ENCODE data around the gene CDH4.
"Not testable (repeated sequence)": the region's sequence is repeated elsewhere in the genome, so short reads cannot be mapped to it uniquely, and the experiment has no call there.

Gene CDH4

GRCh38 chr20:61439251-61439650, 187.2 kb downstream of the CDH4 start:
- DNase-seq (ENCODE audit: low read depth): no peak

- no peak for DNase-seq (ENCODE audit: low read depth)
Measured at GRCh38 chr20:61440548-61441055, 188.5 kb downstream of the CDH4 start.

DNA sequence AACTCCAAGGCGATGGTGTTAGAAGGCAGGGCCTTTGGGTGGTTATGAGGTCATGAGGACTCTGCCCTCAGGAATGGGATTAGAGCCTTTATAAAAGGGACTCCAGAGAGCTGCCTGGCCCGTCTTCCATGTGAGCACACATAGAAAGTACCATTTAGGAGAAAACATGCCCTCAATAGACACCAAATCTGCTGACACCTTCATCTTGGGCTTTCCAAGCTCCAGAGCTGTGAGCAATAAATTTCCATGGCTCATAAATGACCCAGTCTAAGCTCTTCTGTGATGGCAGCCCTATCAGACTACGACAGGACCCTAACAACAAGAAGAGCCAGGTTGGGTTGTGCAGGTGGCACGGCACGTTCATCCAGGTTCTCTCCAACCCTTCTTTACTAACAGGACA, 189.5 kb downstream of the CDH4 start:
- DNase-seq (ENCODE audit: low read depth): no peak

DNA sequence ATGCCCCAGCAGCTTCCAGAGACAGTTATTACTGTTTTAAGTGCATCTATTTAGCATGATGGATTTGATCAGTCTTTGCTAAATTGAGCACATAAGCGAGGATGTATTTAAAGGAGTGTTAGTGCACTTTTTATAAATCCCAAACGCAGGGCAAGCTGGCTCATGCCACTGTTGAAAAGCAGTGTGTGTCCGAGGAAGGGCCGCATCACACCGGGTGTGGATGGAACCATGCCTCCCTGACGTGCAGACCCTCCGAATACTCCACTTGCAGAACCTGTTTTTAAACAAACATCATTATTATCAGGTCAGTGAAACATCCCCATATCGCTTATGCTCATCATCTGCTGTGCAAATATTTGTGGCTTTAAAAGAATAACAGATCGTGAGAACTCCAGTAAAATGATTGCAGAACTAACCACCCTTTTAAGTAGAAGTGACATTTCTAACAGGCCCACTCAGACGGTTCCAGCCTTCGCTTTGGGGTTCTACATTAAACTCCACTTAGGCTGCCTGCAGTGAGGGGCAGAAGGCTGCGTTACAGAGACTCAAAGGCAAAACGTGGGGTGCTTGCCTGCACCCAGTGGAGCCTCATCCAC, 190.1 kb downstream of the CDH4 start:
- no peak for DNase-seq (ENCODE audit: low read depth)

DNA sequence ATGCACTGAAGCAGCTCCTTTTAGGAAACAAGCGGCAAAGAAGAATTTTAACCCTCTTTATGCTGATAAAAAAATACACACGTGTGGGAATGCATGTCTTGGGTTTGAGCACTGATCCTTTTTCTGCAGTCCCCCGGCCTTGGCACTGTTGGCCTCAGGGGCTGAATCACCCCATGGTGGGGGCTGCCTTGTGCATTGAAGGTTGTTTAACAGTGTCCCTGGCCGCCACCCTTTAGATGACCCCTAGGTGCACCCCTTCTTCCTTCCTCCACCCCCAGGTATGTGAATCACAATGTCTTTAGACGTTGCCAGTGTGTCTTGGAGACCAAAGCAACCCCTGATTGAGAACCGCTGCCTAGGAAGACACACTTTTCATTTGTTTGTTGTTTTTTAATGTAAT, 190.7 kb downstream of the CDH4 start:
- no peak for DNase-seq (ENCODE audit: low read depth)

GRCh38 chr20:61443443-61444126, 191.5 kb downstream of the CDH4 start:
- DNase-seq (ENCODE audit: low read depth): no peak

DNA sequence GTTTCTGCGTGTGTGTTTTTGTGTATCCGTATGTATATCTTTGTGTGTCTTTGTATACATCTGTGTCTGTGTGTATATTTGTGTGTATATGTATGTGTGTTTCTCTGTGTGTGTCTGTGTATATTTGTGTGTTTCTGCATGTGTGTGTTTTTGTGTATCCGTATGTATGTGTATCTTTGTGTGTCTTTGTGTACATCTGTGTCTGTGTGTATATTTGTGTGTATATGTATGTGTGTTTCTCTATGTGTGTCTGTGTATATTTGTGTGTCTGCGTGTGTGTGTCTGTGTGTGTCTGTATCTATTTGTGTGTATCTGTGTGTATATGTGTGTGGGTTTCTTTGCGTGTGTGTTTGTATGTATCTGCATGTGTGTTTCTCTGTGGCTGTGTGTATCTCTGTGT, 192.6 kb downstream of the CDH4 start:
- no peak for DNase-seq (ENCODE audit: low read depth)

GRCh38 chr20:61445138-61445537, 193.1 kb downstream of the CDH4 start:
- no peak for DNase-seq (ENCODE audit: low read depth)

- DNase-seq (ENCODE audit: low read depth): no peak
Measured at GRCh38 chr20:61445741-61446140, 193.7 kb downstream of the CDH4 start.

DNA sequence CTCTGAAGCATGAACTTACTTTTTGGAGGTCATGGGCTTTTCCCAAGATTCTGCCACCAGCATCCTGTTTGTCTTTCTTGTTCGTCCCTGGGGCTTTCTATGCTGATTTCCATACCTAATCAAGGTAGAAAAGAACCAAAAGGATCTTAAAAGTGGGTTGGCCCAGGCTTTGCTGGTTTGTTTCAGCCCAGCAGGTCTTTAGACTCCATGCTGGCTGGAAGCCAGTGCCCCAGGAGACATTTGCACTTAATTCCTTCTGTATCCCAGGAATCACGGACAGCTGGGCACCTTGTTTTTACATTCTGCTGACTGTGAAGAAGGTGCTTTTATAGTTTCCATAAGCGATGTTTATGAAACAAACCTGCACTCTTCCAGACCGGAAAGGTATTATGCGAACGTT, 195.9 kb downstream of the CDH4 start:
- DNase-seq (ENCODE audit: low read depth): no peak

- no peak for DNase-seq (ENCODE audit: low read depth)
Measured at GRCh38 chr20:61448386-61448785, 196.3 kb downstream of the CDH4 start.

GRCh38 chr20:61449057-61449609, 197.1 kb downstream of the CDH4 start:
- DNase-seq (ENCODE audit: low read depth): no peak

- no peak for DNase-seq (ENCODE audit: low read depth)
Measured at GRCh38 chr20:61449916-61450315, 197.9 kb downstream of the CDH4 start.

GRCh38 chr20:61450549-61450948, 198.5 kb downstream of the CDH4 start:
- no peak for DNase-seq (ENCODE audit: low read depth)

- no peak for DNase-seq (ENCODE audit: low read depth)
Measured at GRCh38 chr20:61451009-61451408, 198.9 kb downstream of the CDH4 start.

DNA sequence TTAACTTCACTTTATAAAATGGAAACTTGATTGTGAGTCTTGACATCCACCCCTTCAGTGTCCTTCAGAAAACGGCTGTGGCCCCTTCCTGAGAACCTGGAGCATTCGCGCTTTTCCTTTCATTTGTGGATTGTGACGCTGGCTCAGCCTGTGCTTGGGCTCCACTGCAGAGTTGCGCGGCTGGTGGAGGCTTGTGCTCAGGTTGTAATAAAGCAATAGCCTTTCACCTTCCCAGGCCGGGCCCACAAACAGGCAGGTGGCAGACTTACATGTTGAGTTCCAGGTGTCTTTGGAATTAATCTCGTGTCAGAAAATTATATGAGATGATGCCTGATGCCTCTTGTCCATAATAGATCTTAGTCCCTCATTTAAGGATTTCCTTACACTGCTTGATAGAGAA, 199.9 kb downstream of the CDH4 start:
- DNase-seq (ENCODE audit: low read depth): no peak

- no peak for DNase-seq (ENCODE audit: low read depth)
Measured at GRCh38 chr20:61453219-61453618, 201.2 kb downstream of the CDH4 start.

DNA sequence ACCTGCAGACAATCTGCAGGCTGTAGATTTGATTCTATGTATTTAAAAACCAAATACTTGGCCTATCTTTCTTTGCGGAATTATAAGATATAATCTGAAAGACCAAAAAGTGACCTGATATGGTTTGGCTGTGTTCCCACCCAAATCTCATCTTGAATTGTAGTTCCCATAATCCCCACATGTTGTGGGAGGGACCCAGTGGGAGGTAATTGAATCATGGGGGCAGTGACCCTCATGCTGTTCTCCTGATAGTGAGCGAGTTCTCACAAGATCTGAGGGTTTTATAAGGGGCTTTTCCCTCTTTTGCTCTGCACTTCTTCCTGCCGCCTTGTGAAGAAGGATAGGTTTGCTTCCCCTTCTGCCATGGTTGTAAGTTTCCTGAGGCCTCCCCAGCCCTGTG, 201.6 kb downstream of the CDH4 start:
- DNase-seq (ENCODE audit: low read depth): not testable (repeated sequence)

DNA sequence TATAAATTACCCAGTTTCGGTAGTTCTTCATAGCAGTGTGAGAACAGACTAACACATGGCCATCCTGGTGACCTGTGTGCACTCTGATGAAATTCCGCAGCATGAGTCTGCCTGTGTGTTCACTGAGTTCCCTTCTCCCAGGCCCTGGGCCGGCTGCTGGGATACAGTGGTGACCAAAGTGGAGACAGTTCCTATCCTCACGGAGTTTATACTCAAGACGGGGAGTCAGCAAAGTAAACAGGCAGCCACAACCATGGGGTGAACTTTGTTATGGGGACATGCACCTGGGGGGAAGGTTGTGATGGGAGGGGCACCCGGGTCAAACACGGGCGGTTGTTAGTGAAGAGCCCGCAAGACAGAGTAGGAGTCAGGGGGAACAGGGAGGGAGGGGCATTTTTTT, 202.0 kb downstream of the CDH4 start:
- DNase-seq (ENCODE audit: low read depth): no peak

GRCh38 chr20:61455508-61456215, 203.6 kb downstream of the CDH4 start:
- no peak for DNase-seq (ENCODE audit: low read depth)

DNA sequence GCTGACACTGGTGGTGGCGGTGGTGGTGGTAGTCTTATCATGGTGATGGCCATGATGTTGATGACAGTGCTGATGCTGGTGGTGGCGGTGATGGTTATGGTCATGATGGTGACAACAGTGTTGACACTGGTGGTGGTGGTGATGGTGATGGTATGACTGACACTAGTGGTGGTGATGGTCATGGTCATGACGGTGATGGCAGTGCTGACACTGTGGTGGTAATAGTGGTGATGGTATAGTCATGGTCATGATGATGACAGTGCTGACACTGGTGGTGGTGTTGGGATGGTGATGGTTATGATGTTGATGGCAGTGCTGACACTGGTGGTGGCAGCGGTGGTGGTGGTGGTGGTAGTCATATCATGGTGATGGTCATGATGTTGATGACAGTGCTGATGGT, 205.7 kb downstream of the CDH4 start:
- no peak for DNase-seq (ENCODE audit: low read depth)

GRCh38 chr20:61458146-61458746, 206.2 kb downstream of the CDH4 start:
- DNase-seq (ENCODE audit: low read depth): no peak

- DNase-seq (ENCODE audit: low read depth): no peak
Measured at GRCh38 chr20:61459266-61459665, 207.2 kb downstream of the CDH4 start.
